Measurements from ENCODE around the gene COL5A1.

COL5A1 gene

GRCh38 chr9:134775081-134775951 is 133.7 kb downstream of the COL5A1 start:
- no peak overlapping the region for H3K27ac ChIP-seq
- no peak for TF ChIP-seq CTCF (conservative IDR thresholded peaks at IDR 0.05)
- TF ChIP-seq ZFX (IDR thresholded peaks at IDR 0.05), result no peak

- H3K27ac ChIP-seq, result no peak overlapping the region
- no peak for TF ChIP-seq ZFX (IDR thresholded peaks at IDR 0.05)
- TF ChIP-seq CTCF (conservative IDR thresholded peaks at IDR 0.05), result no peak
Measured at GRCh38 chr9:134776080-134776796, 134.6 kb downstream of the COL5A1 start.

GRCh38 chr9:134777153-134777552 is 135.6 kb downstream of the COL5A1 start:
- no peak for TF ChIP-seq CTCF (conservative IDR thresholded peaks at IDR 0.05)
- TF ChIP-seq ZFX (IDR thresholded peaks at IDR 0.05), result no peak
- H3K27ac ChIP-seq, result no peak overlapping the region

- TF ChIP-seq CTCF (conservative IDR thresholded peaks at IDR 0.05) (no peak), ZFX (IDR thresholded peaks at IDR 0.05) (no peak)
- no peak overlapping the region for H3K27ac ChIP-seq
Measured at GRCh38 chr9:134778156-134778555, 136.6 kb downstream of the COL5A1 start.

- TF ChIP-seq ZFX (IDR thresholded peaks at IDR 0.05) (no peak), CTCF (conservative IDR thresholded peaks at IDR 0.05) (peak; percentile 93)
- H3K27ac ChIP-seq, result no peak overlapping the region
Measured at GRCh38 chr9:134778841-134779411, 137.3 kb downstream of the COL5A1 start.

- TF ChIP-seq ZFX (IDR thresholded peaks at IDR 0.05) (no peak), CTCF (conservative IDR thresholded peaks at IDR 0.05) (no peak)
- no peak overlapping the region for H3K27ac ChIP-seq
Measured at GRCh38 chr9:134779640-134780039, 138.0 kb downstream of the COL5A1 start.

Measured in C4-2B (cell line).